ENCODE data around the gene PTPRZ1.

Gene PTPRZ1

DNA sequence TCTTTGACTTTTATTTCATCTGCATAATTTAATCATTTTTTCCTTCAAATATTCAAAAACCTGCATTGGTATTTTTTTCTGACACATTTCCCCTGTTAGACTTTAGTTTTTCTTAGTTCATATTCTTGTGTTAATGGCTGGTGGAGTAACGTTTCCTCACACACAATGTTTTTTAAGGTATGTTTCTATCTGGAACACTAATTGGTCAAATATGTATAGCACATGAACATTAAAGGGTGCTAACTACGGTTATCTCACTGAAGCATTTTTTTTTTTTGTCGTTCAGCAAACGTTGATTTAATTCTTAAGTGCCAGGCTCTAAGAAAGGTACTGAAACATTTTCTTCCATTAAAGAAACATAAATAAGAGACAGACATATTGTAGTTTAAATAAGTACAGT is 87.7 kb downstream of the PTPRZ1 start (continued):
- TF ChIP-seq, protein P1, sequence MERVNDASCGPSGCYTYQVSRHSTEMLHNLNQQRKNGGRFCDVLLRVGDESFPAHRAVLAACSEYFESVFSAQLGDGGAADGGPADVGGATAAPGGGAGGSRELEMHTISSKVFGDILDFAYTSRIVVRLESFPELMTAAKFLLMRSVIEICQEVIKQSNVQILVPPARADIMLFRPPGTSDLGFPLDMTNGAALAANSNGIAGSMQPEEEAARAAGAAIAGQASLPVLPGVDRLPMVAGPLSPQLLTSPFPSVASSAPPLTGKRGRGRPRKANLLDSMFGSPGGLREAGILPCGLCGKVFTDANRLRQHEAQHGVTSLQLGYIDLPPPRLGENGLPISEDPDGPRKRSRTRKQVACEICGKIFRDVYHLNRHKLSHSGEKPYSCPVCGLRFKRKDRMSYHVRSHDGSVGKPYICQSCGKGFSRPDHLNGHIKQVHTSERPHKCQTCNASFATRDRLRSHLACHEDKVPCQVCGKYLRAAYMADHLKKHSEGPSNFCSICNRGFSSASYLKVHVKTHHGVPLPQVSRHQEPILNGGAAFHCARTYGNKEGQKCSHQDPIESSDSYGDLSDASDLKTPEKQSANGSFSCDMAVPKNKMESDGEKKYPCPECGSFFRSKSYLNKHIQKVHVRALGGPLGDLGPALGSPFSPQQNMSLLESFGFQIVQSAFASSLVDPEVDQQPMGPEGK (CRISPR knock-in tag; IDR thresholded peaks at IDR 0.05; ENCODE audit: borderline replicate concordance), result no peak
- TF ChIP-seq ZC3H10 (CRISPR knock-in tag; IDR thresholded peaks at IDR 0.05), result no peak
- TF ChIP-seq ZNF8 (CRISPR knock-in tag; IDR thresholded peaks at IDR 0.05), result no peak

DNA sequence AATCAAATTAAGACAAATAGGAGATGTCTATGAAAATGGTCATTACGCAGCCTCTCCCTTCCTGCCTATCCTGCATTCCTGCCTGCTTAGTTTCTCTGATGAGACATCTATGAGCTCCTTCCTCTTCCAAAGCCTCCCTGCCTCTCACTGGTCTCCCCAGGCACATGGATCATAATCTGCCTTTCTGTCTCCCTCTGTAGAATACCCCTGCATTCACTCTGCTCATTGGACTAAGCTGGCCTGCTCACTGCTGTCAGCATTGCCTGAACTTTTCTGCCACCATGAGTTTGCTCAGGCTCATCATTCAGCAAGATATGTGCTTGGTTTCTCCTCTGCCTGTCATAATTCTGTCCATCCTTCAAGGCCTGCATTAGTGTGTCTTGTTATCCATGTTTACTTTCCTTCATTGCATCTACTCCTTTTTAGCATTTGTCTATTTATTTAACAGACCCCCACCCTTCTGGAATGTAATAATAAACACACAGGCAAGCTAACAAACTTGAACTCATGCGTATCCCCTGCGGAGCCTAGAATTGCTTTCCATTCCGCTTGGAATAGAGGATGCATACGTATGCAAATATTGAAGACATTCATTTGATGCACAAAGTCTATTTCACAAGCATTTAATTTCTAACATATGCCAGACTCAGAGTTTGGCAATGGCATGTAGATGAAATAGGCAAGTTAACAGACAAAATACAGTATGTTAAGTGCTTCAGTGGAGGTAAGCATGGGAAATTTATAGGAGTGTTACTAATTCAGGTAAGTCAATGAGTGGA is 88.3 kb downstream of the PTPRZ1 start:
- ATAC-seq, result peak; percentile 85
- no peak for TF ChIP-seq RARB (CRISPR knock-in tag; IDR thresholded peaks at IDR 0.05)
- no peak for TF ChIP-seq TOX (CRISPR knock-in tag; IDR thresholded peaks at IDR 0.05; ENCODE audit: borderline replicate concordance)
- no peak for TF ChIP-seq ISL1 (CRISPR knock-in tag; IDR thresholded peaks at IDR 0.05)
- no peak for TF ChIP-seq ZNF565 (CRISPR knock-in tag; conservative IDR thresholded peaks at IDR 0.05; ENCODE audit: low read depth)
- TF ChIP-seq BACH2 (CRISPR knock-in tag; IDR thresholded peaks at IDR 0.05; ENCODE audit: borderline replicate concordance), result no peak
- no peak for TF ChIP-seq GLIS3 (CRISPR knock-in tag; IDR thresholded peaks at IDR 0.05)
- TF ChIP-seq, protein P1 (CRISPR knock-in tag; IDR thresholded peaks at IDR 0.05; ENCODE audit: borderline replicate concordance), result no peak
- TF ChIP-seq, protein P2, sequence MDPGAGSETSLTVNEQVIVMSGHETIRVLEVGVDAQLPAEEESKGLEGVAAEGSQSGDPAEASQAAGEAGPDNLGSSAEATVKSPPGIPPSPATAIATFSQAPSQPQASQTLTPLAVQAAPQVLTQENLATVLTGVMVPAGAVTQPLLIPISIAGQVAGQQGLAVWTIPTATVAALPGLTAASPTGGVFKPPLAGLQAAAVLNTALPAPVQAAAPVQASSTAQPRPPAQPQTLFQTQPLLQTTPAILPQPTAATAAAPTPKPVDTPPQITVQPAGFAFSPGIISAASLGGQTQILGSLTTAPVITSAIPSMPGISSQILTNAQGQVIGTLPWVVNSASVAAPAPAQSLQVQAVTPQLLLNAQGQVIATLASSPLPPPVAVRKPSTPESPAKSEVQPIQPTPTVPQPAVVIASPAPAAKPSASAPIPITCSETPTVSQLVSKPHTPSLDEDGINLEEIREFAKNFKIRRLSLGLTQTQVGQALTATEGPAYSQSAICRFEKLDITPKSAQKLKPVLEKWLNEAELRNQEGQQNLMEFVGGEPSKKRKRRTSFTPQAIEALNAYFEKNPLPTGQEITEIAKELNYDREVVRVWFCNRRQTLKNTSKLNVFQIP (CRISPR knock-in tag; IDR thresholded peaks at IDR 0.05; ENCODE audit: borderline replicate concordance, low read depth), result no peak
- TF ChIP-seq SNAI2 (CRISPR knock-in tag; IDR thresholded peaks at IDR 0.05), result no peak
- no peak for TF ChIP-seq TCF4 (CRISPR knock-in tag; IDR thresholded peaks at IDR 0.05; ENCODE audit: borderline replicate concordance)
- TF ChIP-seq ESRRG (CRISPR knock-in tag; IDR thresholded peaks at IDR 0.05), result no peak
- no peak for TF ChIP-seq CSDC2 (CRISPR knock-in tag; IDR thresholded peaks at IDR 0.05)
- TF ChIP-seq PPARA (CRISPR knock-in tag; IDR thresholded peaks at IDR 0.05; ENCODE audit: borderline replicate concordance), result no peak
- TF ChIP-seq, protein P3, sequence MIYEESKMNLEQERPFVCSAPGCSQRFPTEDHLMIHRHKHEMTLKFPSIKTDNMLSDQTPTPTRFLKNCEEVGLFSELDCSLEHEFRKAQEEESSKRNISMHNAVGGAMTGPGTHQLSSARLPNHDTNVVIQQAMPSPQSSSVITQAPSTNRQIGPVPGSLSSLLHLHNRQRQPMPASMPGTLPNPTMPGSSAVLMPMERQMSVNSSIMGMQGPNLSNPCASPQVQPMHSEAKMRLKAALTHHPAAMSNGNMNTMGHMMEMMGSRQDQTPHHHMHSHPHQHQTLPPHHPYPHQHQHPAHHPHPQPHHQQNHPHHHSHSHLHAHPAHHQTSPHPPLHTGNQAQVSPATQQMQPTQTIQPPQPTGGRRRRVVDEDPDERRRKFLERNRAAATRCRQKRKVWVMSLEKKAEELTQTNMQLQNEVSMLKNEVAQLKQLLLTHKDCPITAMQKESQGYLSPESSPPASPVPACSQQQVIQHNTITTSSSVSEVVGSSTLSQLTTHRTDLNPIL (CRISPR knock-in tag; IDR thresholded peaks at IDR 0.05; ENCODE audit: low read depth), result no peak
- TF ChIP-seq ZFP3 (CRISPR knock-in tag; IDR thresholded peaks at IDR 0.05), result no peak

DNA sequence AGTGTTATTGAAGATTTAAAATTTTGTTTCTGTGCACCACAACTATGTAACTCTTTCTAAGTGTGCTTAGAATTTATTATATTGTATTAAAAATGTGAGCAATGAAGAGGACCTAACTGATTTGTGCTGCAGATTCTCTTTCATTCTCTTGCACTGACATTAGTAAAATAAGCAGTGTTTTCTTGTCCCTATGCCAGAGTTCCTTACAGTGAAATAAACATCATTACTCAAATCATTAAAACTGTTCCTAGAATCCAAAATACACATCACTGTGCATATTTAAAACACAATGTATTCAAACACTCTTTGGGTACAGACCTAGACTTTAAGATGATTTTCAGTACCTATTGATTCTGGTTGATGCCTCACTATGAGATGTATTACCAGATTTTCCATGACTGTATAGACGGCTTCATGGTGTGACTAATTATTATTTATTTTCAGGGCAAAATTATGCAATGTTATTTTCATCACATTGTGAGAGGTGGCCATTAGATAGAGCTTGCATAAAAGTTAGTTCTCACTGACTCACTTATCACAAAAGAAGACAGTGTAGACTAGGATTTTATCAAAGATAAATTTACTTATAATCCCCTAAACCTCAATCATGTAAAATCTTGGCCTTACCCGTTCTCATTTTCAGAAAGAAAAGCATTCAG is 93.4 kb downstream of the PTPRZ1 start:
- TF ChIP-seq ZNF70 (CRISPR knock-in tag; IDR thresholded peaks at IDR 0.05) (no peak), GLIS3 (CRISPR knock-in tag; IDR thresholded peaks at IDR 0.05) (no peak), RARB (CRISPR knock-in tag; IDR thresholded peaks at IDR 0.05) (no peak), OSR1 (CRISPR knock-in tag; IDR thresholded peaks at IDR 0.05) (no peak), CSDC2 (CRISPR knock-in tag; IDR thresholded peaks at IDR 0.05) (no peak), ARNTL (CRISPR knock-in tag; IDR thresholded peaks at IDR 0.05; ENCODE audit: borderline replicate concordance, low read depth) (no peak), ESRRG (CRISPR knock-in tag; IDR thresholded peaks at IDR 0.05) (no peak), ZNF565 (CRISPR knock-in tag; conservative IDR thresholded peaks at IDR 0.05; ENCODE audit: low read depth) (no peak), PPARA (CRISPR knock-in tag; IDR thresholded peaks at IDR 0.05; ENCODE audit: borderline replicate concordance) (no peak), ZC3H10 (CRISPR knock-in tag; IDR thresholded peaks at IDR 0.05) (no peak), TCF4 (CRISPR knock-in tag; IDR thresholded peaks at IDR 0.05; ENCODE audit: borderline replicate concordance) (no peak), TOX (CRISPR knock-in tag; IDR thresholded peaks at IDR 0.05; ENCODE audit: borderline replicate concordance) (no peak), ZNF8 (CRISPR knock-in tag; IDR thresholded peaks at IDR 0.05) (no peak), ISL1 (CRISPR knock-in tag; IDR thresholded peaks at IDR 0.05) (no peak), BACH2 (CRISPR knock-in tag; IDR thresholded peaks at IDR 0.05; ENCODE audit: borderline replicate concordance) (no peak), ZFP30 (CRISPR knock-in tag; IDR thresholded peaks at IDR 0.05) (no peak)
- TF ChIP-seq, protein P1 (CRISPR knock-in tag; IDR thresholded peaks at IDR 0.05; ENCODE audit: borderline replicate concordance), result no peak
- TF ChIP-seq, protein P4, sequence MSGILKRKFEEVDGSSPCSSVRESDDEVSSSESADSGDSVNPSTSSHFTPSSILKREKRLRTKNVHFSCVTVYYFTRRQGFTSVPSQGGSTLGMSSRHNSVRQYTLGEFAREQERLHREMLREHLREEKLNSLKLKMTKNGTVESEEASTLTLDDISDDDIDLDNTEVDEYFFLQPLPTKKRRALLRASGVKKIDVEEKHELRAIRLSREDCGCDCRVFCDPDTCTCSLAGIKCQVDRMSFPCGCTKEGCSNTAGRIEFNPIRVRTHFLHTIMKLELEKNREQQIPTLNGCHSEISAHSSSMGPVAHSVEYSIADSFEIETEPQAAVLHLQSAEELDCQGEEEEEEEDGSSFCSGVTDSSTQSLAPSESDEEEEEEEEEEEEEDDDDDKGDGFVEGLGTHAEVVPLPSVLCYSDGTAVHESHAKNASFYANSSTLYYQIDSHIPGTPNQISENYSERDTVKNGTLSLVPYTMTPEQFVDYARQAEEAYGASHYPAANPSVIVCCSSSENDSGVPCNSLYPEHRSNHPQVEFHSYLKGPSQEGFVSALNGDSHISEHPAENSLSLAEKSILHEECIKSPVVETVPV (CRISPR knock-in tag; IDR thresholded peaks at IDR 0.05), result no peak

More for the DNA sequence above, 93.4 kb downstream of the PTPRZ1 start:
- no peak for ATAC-seq

All from SK-N-SH treated with all-trans-retinoic acid at 6 μM for 48 hours (cell line).